ENCODE results near the gene TICAM1.
A peak's percentile ranks its signal among the peaks of the same experiment; 100 is the strongest.
"Not testable (repeated sequence)": the region's sequence is repeated elsewhere in the genome, so short reads cannot be mapped to it uniquely, and the experiment has no call there.

The TICAM1 gene

GRCh38 chr19:4831304-4831978, at the start of gene TICAM1:
TSS of gene TICAM1 (minus strand) at chr19:4831712. CDS start at chr19:4818377, 13,335 bp downstream.
- DNase-seq (ENCODE audit: low read depth in 2 of 2), result peak; percentile 62 to 76

DNA sequence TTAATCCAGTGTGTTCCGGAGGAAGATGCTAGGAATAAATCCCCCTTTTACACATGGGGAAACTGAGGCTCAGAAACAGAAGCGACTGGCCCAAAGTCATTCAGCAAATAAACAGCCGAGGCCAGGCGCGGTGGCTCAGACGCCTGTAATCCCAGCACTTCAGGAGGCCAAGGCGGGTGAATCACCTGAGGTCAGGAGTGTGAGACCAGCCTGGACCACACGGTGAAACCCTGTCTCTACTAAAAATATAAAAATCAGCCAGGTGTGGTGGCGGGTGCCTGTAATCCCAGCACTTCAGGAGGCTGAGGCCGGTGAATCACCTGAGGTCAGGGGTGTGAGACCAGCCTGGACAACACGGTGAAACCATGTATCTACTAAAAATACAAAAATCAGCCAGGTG, 47.5 kb upstream of the TICAM1 start:
- no peak for DNase-seq (ENCODE audit: low read depth in 2 of 2)

DNA sequence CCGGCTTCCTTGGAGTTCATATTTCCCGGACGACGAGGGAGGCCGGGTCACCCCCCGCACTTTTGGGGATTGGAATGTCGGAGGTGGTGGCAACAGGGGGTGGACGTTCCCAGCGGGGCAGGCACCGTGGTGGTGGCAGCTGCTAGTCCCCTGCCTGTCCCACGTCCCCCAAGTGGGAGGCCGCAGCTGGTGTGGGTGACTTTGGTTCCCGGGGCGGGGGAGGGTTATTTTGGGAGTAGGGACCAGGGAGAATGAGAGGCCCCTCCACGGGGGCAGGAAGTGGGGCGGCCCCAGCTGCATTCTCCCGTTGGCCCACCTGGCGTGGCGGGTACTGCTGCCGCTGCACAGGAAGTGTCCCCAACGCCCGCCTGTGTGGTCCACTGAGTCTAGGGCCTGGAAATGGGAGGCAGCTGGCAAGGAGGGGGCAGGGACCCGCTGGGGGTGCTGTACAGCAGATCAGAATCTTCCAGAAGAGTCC, 47.0 kb upstream of the TICAM1 start:
- DNase-seq (ENCODE audit: low read depth in 2 of 2), result no peak

DNA sequence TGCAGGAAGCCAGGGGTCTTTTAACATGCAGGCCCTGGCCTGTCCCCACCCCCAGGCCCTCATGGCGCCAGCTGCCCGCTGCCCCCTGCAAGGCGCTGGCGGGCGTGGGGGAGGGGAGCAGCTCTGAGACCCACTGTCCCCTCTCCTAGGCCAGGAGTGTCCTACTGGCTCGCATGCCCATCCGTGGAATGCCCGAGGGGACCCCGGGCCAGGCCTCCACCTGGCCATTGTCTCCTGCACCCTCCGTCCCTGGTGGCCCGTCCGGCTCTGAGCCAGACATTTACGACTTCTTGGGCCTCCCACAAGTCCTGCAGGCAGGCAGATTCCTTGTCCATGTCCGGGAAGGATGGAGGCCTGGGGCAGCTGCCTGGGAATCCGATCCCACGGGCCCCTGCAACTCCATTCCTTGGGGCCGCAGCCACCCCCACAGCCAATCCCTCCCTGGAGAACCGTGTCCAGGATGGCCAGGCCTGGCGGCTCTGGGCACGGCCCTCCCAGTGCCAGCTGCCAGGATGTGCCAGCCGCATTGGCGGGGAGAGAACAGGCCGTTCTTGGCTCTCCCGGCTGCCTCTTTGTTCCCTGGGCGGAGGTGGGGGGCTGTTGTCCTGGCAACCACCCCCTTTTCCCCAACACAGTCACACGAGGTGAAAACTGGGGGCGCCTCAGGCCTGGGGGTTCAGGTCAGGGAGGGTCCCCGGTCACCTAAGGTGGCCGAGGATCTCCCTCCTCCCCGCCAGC, 46.4 kb upstream of the TICAM1 start:
- DNase-seq (ENCODE audit: low read depth in 2 of 2), result no peak

GRCh38 chr19:4873930-4874329, 42.4 kb upstream of the TICAM1 start:
- DNase-seq (ENCODE audit: low read depth in 2 of 2), result no peak

DNA sequence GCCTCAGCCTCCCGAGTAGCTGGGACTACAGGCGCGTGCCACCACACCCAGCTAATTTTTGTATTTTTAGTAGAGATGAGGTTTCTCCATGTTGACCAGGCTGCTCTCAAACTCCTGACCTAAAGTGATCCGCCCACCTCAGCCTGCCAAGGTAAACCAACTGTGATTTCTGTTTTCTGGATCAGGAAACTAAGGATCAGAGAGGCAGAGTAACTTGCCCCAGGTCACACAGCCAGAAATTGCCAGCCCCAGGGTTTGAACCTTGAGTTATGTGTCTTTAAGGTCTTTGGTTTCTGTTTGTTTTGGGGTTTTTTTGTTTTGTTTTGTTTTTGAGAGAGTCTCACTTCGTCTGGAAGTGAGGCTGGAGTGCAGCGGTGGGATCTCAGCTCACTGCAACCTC, 40.2 kb upstream of the TICAM1 start:
- no peak for DNase-seq (ENCODE audit: low read depth in 2 of 2)

DNA sequence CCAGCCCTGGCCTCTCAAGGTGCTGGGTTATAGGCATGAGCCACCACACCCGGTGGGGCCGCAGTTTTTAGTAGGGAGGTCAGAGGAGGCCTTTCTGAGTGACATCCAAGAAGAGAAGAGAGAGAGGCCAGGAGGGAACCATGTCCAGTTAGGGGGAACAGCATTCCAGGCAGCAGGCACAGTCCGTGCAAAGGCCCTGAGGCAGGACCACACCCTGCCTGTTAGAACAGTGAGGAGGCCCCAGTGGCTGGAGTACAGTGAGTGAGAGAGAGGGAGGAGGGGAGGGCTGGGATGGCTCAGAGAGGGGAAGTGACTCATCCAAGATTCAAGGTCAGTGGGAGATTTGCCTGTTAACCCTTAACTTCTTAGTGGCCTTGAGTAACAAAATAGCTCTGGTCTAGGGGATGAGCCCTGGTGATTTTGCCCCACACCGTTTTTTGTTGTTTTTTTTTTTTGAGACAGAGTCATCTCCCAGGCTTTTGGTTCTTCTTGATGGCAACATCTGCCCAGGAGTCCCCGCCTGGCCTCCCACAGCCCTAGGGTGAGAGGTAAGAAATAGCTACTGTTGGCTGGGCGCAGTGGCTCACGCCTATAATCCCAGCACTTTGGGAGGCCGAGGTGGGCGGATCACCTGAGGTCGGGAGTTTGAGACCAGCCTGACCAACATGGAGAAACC, 38.7 kb upstream of the TICAM1 start:
- no peak for DNase-seq (ENCODE audit: low read depth in 2 of 2)

DNA sequence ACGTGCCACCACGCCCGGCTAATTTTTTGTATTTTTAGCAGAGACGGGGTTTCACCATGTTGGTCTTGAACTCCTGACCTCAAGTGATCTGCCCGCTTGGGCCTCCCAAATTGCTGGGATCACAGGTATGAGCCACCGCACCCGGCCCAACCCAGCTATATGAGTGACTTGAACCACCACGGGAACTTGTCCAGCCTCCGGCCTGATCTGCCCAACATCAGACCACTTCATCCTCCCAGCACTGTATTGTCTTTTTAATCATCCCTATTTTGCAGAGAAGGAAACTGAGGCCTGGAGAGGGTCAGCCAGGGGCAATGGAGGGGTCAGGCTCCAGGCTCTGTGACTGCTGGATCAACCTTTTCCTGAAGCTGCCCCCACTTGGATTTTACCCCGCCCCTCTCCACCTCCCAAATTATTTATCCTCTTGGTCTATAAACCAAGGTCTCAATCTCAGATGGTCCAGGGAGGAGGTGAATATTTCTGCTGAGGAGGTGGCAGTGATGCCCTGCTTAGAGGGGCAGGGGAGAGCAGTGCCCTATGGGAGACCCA, 36.8 kb upstream of the TICAM1 start:
- DNase-seq (ENCODE audit: low read depth in 2 of 2), result no peak

- peak; percentile 92 to 97 for DNase-seq (ENCODE audit: low read depth in 2 of 2)
Measured at GRCh38 chr19:4867534-4868285, 36.2 kb upstream of the TICAM1 start, which contains the start of gene PLIN3. TSS of gene PLIN3 (minus strand) at chr19:4867667. CDS start at chr19:4861394, 6,273 bp downstream.

DNA sequence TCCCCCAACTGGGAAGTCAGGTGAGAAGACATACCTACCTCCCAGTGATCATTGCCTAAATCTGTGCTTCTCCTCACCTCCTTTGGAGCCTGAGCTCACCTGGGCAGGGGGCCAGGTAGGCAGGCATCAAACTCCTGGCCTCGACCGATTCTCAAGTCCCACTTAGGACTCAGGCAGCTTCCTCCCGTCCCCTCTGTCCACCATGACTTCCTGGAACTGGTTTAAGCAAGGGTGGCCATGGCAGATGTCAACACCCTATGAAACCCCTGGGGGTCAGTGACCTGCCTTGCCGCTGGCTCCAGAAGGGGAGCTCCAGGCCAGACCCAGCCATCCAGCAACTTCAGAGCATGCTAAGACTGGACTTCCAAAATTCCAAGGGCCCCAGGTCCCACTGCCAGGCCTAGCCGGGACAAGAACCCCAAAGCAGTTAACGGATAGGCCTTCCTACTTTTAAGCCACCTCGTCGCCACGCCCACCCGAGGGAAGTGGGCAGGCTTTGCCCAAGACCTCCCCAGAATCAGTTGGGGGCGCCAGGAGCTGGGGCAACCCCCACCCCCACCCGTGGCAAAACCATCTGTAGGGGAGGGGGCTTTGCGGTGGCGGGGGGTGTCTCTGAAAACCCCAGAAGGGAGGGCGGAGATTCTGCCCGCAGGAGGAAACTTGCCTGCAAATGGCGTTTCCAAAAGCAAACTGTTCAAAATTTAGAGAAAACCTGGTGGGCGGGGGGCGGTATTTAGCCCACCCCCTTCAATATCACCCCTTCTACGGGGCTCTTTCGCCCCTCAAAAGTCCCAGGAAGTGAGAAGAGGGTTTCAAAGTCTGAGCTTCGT, 35.3 kb upstream of the TICAM1 start:
- DNase-seq (ENCODE audit: low read depth in 2 of 2), result peak; percentile 10 to 28

- DNase-seq (ENCODE audit: low read depth in 2 of 2), result no peak
Measured at GRCh38 chr19:4861147-4861546, 29.6 kb upstream of the TICAM1 start.

DNA sequence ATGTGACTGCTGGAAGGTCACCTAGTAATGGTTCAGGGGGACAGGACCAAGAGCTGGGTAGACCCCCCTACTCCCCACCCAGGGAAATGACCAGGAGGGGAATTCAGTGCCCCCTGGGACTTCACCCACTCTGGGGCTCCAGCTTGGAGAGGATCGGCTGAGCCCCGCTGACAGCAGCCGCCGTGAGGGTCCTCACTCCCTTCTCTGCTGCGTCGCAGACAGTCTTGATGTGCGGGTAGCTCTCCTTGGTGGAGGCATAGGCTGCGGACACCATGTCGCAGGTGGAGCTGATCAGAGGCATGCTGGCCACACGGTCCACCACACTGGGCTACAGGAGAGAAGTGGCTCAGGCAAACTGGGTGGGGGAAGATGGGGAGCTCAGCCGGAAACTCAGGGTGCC, 28.2 kb upstream of the TICAM1 start:
- DNase-seq (ENCODE audit: low read depth in 2 of 2), result no peak

GRCh38 chr19:4856468-4856867, 25.0 kb upstream of the TICAM1 start:
- DNase-seq (ENCODE audit: low read depth in 2 of 2), result not testable (repeated sequence)

GRCh38 chr19:4853506-4853905, 22.0 kb upstream of the TICAM1 start:
- not testable (repeated sequence) for DNase-seq (ENCODE audit: low read depth in 2 of 2)

- no peak for DNase-seq (ENCODE audit: low read depth in 2 of 2)
Measured at GRCh38 chr19:4852484-4852883, 21.0 kb upstream of the TICAM1 start.

- peak; percentile 72 to 76 for DNase-seq (ENCODE audit: low read depth in 2 of 2)
Measured at GRCh38 chr19:4851551-4852290, 20.2 kb upstream of the TICAM1 start.

- DNase-seq (ENCODE audit: low read depth in 2 of 2), result no peak
Measured at GRCh38 chr19:4849019-4849418, 17.5 kb upstream of the TICAM1 start.

DNA sequence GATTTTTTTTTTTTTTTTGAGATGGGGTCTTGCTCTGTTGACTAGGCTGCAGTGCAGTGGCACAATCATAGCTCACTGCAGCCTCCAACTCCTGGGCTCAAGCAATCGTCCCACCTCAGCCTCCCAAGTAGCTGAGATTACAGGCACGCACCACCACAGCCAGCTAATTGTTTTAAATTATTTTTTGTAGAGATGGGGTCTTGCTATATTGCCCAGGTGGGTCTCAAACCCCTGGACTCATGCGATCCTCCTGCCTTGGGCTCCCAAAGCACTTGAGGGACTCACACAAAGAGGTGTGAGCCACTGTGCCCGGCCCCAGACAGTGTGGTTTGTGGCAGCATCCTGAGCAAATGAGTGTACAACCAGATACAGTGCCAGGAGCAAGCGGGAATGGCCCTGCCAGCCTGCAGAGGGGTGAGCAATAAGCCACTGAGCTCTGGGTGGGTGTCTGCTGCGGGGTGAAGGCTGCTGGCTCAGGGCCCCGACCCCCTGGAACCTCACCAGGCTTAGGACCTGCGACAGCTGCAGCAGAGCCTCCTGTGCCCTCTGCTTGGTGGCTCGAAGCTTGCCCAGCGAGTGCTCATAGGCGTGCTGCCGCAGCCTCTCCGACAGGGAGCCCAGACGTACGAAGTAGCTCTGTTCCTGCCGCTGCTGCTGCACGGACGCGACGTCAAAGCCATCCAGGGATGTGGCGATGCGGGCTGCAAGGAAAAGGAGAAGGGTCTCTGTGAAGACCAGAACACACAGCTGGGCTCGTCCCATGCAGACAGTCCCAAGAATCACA, 15.9 kb upstream of the TICAM1 start:
- DNase-seq (ENCODE audit: low read depth in 2 of 2), result no peak

DNA sequence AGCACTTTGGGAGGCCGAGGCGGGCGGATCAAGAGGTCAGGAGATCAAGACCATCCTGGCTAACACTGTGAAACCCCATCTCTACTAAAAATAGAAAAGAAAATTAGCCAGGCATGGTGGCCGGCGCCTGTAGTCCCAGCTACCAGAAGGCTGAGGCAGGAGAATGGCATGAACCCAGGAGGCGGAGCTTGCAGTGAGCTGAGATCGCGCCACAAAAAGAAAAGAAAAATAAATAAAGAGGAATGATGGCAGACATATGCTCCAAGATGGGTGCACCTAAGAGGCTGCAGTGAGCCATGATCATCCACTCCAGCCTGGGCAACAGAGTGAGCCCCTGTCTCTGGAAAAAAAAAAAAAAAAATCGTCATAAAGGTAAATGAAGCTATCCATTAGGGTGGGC, 14.5 kb upstream of the TICAM1 start:
- DNase-seq (ENCODE audit: low read depth in 2 of 2), result not testable (repeated sequence)

All from activated CD4-positive, alpha-beta T cell treated with anti-CD3 and anti-CD28 coated beads for 24 hours (primary cell).